ENCODE results near the gene CDH13.

Gene CDH13

DNA sequence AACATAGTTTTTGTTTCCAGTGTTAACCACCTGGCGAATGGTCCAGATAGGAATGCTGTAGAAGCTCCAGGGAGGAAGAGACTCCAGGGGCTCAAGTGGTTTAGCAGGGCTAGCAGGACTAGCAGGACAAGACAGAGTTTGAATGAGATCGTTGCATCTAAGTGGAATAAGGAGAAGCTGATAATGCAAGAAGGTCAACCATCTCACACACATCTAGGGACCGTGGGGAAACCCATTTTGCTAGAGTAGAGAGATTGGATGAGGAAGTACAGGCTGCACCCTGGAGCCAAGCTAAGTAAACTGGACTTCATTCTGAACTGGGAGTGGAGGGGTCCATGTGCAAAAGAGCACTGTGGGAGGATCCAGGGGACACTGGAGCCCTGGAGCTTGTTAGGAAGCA is 1094.9 kb downstream of the CDH13 start:
- ChIA-PET CTCF (no interaction called here), POLR2A (no interaction called here)
- Histone ChIP-seq H3K27ac (ENCODE audit: extremely low read depth, low read depth, low read length) (no peak overlapping the region), H3K4me1 (ENCODE audit: control insufficient read depth, insufficient read depth, low read length) (no peaks in the 10 kb centered on the region), H3K4me3 (ENCODE audit: low read depth, low read length) (no peak overlapping the region), H3K9me3 (ENCODE audit: control insufficient read depth, insufficient read depth, low read depth, low read length) (no peaks in the 10 kb centered on the region), H3K36me3 (ENCODE audit: control insufficient read depth in 2 of 2, insufficient read depth in 1 of 2, low read length in 2 of 2) (no peaks in the 10 kb centered on the region)
- TF ChIP-seq ZNF19 (tag by site-specific recombination; IDR thresholded peaks at IDR 0.05; ENCODE audit: low read depth): no peak
- no peak for TF ChIP-seq HOXC10 (CRISPR knock-in tag; IDR thresholded peaks at IDR 0.05)

DNA sequence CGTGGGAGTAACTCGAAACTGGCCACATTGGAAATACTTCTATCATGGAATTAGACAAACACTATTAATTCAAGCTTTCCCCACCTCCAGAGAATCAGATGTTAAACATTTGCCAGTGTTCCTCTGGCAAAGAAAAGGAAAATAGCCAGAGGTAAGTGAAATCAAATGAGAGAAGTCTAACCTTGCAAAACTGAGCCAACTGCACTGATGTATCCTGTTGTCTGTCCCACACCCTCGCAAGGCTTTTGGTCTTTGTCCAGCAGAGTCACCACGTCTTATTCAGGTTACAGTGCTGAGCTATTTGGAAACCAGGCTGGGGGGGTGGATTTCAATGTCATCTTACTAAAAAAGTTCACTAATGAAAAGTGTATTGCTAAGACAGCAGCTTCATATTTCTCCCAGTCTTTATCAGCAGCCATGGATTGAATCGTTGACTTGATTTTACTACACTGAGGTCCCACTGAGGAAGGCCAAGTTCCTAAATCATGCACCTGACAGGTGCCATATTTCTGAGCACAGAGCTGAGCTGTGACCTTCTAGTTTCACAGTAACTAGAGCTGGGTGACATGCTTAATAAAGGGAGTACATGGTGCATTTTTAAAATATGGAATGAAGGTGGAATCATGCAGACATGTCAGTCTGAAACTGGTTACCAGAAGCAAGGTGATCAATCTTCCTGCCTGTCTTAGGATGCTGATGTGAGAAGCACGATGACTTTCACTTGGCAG is 1095.9 kb downstream of the CDH13 start:
- no peaks in the 10 kb centered on the region for H3K36me3 ChIP-seq (ENCODE audit: control insufficient read depth in 2 of 2, insufficient read depth in 1 of 2, low read length in 2 of 2)
- no peak overlapping the region for H3K27ac ChIP-seq (ENCODE audit: extremely low read depth, low read depth, low read length)
- TF ChIP-seq ZNF830 (tag by site-specific recombination; IDR thresholded peaks at IDR 0.05; ENCODE audit: low read depth) (no peak), ZFP3 (tag by site-specific recombination; IDR thresholded peaks at IDR 0.05; ENCODE audit: low read depth) (no peak), KLF8 (tag by site-specific recombination; IDR thresholded peaks at IDR 0.05) (no peak), GLI4 (tag by site-specific recombination; IDR thresholded peaks at IDR 0.05) (no peak), ZNF600 (tag by site-specific recombination; IDR thresholded peaks at IDR 0.05) (no peak), WT1 (tag by site-specific recombination; IDR thresholded peaks at IDR 0.05) (no peak), ZNF248 (tag by site-specific recombination; IDR thresholded peaks at IDR 0.05) (no peak), SCRT2 (tag by site-specific recombination; IDR thresholded peaks at IDR 0.05) (no peak), ZNF768 (tag by site-specific recombination; IDR thresholded peaks at IDR 0.05) (no peak)
- TF ChIP-seq, protein P1, sequence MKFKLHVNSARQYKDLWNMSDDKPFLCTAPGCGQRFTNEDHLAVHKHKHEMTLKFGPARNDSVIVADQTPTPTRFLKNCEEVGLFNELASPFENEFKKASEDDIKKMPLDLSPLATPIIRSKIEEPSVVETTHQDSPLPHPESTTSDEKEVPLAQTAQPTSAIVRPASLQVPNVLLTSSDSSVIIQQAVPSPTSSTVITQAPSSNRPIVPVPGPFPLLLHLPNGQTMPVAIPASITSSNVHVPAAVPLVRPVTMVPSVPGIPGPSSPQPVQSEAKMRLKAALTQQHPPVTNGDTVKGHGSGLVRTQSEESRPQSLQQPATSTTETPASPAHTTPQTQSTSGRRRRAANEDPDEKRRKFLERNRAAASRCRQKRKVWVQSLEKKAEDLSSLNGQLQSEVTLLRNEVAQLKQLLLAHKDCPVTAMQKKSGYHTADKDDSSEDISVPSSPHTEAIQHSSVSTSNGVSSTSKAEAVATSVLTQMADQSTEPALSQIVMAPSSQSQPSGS (tag by site-specific recombination; IDR thresholded peaks at IDR 0.05; ENCODE audit: low read depth): no peak
- ChIA-PET CTCF (interaction anchor here (0.6 kb wide), 1 partner anchor 15 kb away, joined by 3 read pairs; no protein-coding TSS in a partner anchor), POLR2A (no interaction called here)
- H3K4me1 ChIP-seq (ENCODE audit: control insufficient read depth, insufficient read depth, low read length): no peaks in the 10 kb centered on the region
- no peak overlapping the region for H3K4me3 ChIP-seq (ENCODE audit: low read depth, low read length)
- no peaks in the 10 kb centered on the region for H3K9me3 ChIP-seq (ENCODE audit: control insufficient read depth, insufficient read depth, low read depth, low read length)

DNA sequence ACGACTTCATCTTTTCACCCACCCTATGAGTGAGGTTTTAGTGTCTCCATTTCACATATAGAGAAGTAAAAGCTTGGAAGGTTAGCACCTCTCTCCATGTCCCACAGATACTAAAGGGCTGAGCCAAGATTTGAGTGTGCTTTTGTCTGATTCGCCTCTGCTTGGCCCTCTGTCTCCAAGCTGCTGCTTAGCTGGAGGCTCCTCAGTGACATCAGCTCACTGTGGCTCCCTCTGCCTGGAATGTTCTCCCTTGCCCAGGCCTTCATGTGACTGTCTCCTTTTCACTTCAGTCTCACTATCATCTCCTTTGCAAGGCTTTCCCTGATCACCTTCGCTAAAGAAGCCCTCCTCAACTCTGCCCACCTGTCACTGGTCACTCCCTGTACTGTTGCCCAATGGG is 1096.5 kb downstream of the CDH13 start:
- ChIA-PET POLR2A (no interaction called here), CTCF (interaction anchor here (0.6 kb wide), 1 partner anchor 15 kb away, joined by 3 read pairs; no protein-coding TSS in a partner anchor)
- Histone ChIP-seq H3K4me1 (ENCODE audit: control insufficient read depth, insufficient read depth, low read length) (no peaks in the 10 kb centered on the region), H3K9me3 (ENCODE audit: control insufficient read depth, insufficient read depth, low read depth, low read length) (no peaks in the 10 kb centered on the region), H3K36me3 (ENCODE audit: control insufficient read depth in 2 of 2, insufficient read depth in 1 of 2, low read length in 2 of 2) (no peaks in the 10 kb centered on the region), H3K4me3 (ENCODE audit: low read depth, low read length) (no peak overlapping the region), H3K27ac (ENCODE audit: extremely low read depth, low read depth, low read length) (no peak overlapping the region)
- no peak for TF ChIP-seq GLIS1 (tag by site-specific recombination; IDR thresholded peaks at IDR 0.05)
- no peak for TF ChIP-seq ZNF366 (tag by site-specific recombination; conservative IDR thresholded peaks at IDR 0.05)
- no peak for TF ChIP-seq ZNF670 (tag by site-specific recombination; IDR thresholded peaks at IDR 0.05; ENCODE audit: low read depth)
- TF ChIP-seq, protein P2, sequence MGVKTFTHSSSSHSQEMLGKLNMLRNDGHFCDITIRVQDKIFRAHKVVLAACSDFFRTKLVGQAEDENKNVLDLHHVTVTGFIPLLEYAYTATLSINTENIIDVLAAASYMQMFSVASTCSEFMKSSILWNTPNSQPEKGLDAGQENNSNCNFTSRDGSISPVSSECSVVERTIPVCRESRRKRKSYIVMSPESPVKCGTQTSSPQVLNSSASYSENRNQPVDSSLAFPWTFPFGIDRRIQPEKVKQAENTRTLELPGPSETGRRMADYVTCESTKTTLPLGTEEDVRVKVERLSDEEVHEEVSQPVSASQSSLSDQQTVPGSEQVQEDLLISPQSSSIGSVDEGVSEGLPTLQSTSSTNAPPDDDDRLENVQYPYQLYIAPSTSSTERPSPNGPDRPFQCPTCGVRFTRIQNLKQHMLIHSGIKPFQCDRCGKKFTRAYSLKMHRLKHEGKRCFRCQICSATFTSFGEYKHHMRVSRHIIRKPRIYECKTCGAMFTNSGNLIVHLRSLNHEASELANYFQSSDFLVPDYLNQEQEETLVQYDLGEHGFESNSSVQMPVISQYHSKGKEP (tag by site-specific recombination; IDR thresholded peaks at IDR 0.05): no peak
- TF ChIP-seq, protein P3, sequence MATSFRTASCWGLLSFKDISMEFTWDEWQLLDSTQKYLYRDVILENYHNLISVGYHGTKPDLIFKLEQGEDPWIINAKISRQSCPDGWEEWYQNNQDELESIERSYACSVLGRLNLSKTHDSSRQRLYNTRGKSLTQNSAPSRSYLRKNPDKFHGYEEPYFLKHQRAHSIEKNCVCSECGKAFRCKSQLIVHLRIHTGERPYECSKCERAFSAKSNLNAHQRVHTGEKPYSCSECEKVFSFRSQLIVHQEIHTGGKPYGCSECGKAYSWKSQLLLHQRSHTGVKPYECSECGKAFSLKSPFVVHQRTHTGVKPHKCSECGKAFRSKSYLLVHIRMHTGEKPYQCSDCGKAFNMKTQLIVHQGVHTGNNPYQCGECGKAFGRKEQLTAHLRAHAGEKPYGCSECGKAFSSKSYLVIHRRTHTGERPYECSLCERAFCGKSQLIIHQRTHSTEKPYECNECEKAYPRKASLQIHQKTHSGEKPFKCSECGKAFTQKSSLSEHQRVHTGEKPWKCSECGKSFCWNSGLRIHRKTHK (tag by site-specific recombination; IDR thresholded peaks at IDR 0.05): no peak
- TF ChIP-seq ZSCAN30 (tag by site-specific recombination; IDR thresholded peaks at IDR 0.05): no peak
- no peak for TF ChIP-seq ZNF707 (tag by site-specific recombination; IDR thresholded peaks at IDR 0.05)
- no peak for TF ChIP-seq MZF1 (tag by site-specific recombination; IDR thresholded peaks at IDR 0.05; ENCODE audit: borderline replicate concordance)
- TF ChIP-seq, protein P4, sequence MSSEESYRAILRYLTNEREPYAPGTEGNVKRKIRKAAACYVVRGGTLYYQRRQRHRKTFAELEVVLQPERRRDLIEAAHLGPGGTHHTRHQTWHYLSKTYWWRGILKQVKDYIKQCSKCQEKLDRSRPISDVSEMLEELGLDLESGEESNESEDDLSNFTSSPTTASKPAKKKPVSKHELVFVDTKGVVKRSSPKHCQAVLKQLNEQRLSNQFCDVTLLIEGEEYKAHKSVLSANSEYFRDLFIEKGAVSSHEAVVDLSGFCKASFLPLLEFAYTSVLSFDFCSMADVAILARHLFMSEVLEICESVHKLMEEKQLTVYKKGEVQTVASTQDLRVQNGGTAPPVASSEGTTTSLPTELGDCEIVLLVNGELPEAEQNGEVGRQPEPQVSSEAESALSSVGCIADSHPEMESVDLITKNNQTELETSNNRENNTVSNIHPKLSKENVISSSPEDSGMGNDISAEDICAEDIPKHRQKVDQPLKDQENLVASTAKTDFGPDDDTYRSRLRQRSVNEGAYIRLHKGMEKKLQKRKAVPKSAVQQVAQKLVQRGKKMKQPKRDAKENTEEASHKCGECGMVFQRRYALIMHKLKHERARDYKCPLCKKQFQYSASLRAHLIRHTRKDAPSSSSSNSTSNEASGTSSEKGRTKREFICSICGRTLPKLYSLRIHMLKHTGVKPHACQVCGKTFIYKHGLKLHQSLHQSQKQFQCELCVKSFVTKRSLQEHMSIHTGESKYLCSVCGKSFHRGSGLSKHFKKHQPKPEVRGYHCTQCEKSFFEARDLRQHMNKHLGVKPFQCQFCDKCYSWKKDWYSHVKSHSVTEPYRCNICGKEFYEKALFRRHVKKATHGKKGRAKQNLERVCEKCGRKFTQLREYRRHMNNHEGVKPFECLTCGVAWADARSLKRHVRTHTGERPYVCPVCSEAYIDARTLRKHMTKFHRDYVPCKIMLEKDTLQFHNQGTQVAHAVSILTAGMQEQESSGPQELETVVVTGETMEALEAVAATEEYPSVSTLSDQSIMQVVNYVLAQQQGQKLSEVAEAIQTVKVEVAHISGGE (tag by site-specific recombination; conservative IDR thresholded peaks at IDR 0.05; ENCODE audit: low read depth): no peak
- TF ChIP-seq ZNF629 (tag by site-specific recombination; IDR thresholded peaks at IDR 0.05): no peak
- no peak for TF ChIP-seq ZIC2 (tag by site-specific recombination; IDR thresholded peaks at IDR 0.05)
- TF ChIP-seq ZNF211 (tag by site-specific recombination; IDR thresholded peaks at IDR 0.05; ENCODE audit: low read depth): no peak

Measured in HEK293 (cell line).